Esophagus muscularis mucosa (tissue), 4 donors: Measurements from ENCODE around the gene METAP1.

Experiments used
- CTCF ChIP-seq, 3 experiments: fragments of 200-600 bp in 2 of 3; fragments of 450-650 bp in 1 of 3; sonication (generic) in 2 of 3; IDR thresholded peaks; one replicate each; pipeline ENCODE4 v1.5.1; 2017 to 2019; ENCODE audit warnings: antibody characterized with exemption in 3 of 3, mild to moderate bottlenecking in 2 of 3, moderate library complexity in 1 of 3
- EP300 ChIP-seq: sonication (generic); formaldehyde crosslinking; IDR thresholded peaks from one replicate; pipeline ENCODE4 v1.6.1; 2017; ENCODE audit warnings: antibody characterized with exemption
- POLR2A ChIP-seq: fragments of 450-650 bp; IDR thresholded peaks from one replicate; pipeline ENCODE4 v1.6.1; 2017; ENCODE audit warnings: antibody characterized with exemption, moderate library complexity, mild to moderate bottlenecking, low read depth
- POLR2AphosphoS5 ChIP-seq, 2 donors: sonication (generic); formaldehyde crosslinking; IDR thresholded peaks; one replicate each; pipeline ENCODE4 v1.6.1; 2017; ENCODE audit warnings: antibody characterized with exemption in 2 of 2

GRCh38 chr4:98998551-98998950 is 3.0 kb downstream of the METAP1 start:
- TF ChIP-seq POLR2A (no peak), CTCF (IDR thresholded peaks at IDR 0.05) (no peak), EP300 (no peak), POLR2AphosphoS5 (IDR thresholded peaks at IDR 0.05) (no peak)
